ENCODE results near the gene HSPA12A. TPM values are rescaled to one million over a fixed set of nuclear protein-coding genes. Genes with fewer than 3 reads are reported as not detected.
"Not testable (repeated sequence)": the region's sequence is repeated elsewhere in the genome, so short reads cannot be mapped to it uniquely, and the experiment has no call there.

Gene HSPA12A
- total RNA-seq, 8 experiments from 2014 or later: 25.6 to 71.2 (median 33.0) TPM

DNA sequence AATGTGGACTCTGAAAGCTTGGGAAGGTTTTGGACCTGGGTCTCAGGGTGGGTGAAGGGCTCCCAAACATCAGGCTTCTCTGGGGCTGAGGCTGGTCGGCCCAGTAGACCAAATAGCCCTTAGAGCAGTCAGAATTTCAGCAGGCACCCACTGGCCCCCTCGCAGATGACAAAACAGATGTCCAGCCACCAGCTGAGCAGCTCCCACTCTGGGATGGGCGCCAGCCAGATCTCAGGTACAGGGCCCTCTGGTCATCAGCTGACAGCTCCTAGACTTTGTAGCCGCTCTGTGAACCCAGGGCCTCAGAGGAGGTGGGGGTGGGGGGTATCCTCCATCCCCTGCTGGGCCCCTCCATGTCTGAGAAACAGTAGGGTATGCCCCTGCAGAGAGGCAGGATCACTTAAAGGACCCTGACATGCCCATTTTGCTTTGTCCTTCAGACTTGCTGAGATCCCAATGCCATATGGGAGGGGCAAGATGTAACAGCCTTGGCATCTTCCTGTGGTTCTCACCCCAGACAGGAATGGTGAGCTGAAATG lies 26.5 kb downstream of the HSPA12A start:
- WGBS, 10 experiments: 83 to 100% methylated on average over 1 of the region's 4 CpGs; no CpG with 5 or more reads in 8 of the 10 experiments
- Histone ChIP-seq H3K4me3 (no peak overlapping the region), H3K27ac (no peak overlapping the region), H3K4me1 (replicated peaks in 1 of 2) (peaks cover 42 to 54% of the 10 kb centered on the region in 2 donors)
- in situ Hi-C loops (cut with MboI; ENCODE audit: low pct_unique_long_range_greater_than_20kb in 2 of 9, low sequenced_read_pairs in 9 of 9, unreplicated experiment in 9 of 9): no loop called here
- no peak for ATAC-seq (replicated peaks in 6 of 8)

DNA sequence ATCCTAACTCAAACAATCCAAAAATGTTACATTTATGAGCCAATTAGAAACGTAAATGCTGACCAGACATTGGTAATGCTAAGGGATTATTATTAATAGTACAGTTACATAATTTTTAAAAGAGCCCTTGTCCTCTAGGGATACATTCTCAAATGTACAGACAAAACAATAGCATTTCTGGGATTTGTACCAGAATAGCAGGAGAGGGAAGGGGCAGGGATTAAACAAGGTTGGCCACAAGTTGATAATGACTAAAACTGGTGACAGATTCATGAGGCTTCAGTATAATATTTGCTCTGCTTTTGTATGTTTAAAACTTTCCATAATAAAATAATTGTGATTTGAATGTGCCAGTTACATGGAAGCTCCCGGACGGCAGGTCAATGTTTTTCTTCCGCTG lies 27.0 kb downstream of the HSPA12A start:
- H3K4me3 ChIP-seq: no peak overlapping the region
- in situ Hi-C loops (cut with MboI; ENCODE audit: low pct_unique_long_range_greater_than_20kb in 2 of 9, low sequenced_read_pairs in 9 of 9, unreplicated experiment in 9 of 9): no loop called here
- no peak for ATAC-seq (replicated peaks in 6 of 8)
- 60 to 100% (median 90%) methylated on average over 1 to 4 of the region's 4 CpGs; no CpG with 5 or more reads in 1 of the 10 experiments for WGBS, 10 experiments
- H3K4me1 ChIP-seq (replicated peaks in 1 of 2): peaks cover 40 to 54% of the 10 kb centered on the region in 2 donors
- no peak overlapping the region for H3K27ac ChIP-seq

DNA sequence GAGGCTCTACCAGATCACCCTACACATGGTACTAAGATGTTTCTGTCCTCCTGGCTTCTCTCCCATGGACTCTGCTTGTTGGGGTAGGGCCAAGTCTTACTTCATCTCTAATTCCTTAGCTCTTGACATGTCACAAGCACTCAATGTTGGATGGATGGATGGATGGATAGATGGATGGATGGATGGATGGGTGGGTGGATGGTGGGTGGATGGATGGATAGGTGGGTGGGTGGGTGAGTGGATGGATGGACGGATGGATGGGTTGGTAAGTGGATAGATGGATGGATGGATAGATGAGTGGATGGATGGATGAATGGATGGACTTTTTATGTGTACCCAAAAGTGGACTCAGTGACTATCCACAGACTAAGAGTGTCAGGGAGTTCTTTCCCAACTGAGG lies 28.5 kb downstream of the HSPA12A start:
- in situ Hi-C loops (cut with MboI; ENCODE audit: low pct_unique_long_range_greater_than_20kb in 2 of 9, low sequenced_read_pairs in 9 of 9, unreplicated experiment in 9 of 9): no loop called here
- no peak overlapping the region for H3K4me3 ChIP-seq
- ATAC-seq (replicated peaks in 6 of 8): peak in 1 of 8 experiments; percentile 37
- peak overlapping the region in 1 of 2 donors; percentile 56 for H3K27ac ChIP-seq
- peaks cover 35 to 56% of the 10 kb centered on the region in 2 donors for H3K4me1 ChIP-seq (replicated peaks in 1 of 2)
- no CpG with 5 or more reads among the region's 1 CpG for WGBS, 10 experiments

DNA sequence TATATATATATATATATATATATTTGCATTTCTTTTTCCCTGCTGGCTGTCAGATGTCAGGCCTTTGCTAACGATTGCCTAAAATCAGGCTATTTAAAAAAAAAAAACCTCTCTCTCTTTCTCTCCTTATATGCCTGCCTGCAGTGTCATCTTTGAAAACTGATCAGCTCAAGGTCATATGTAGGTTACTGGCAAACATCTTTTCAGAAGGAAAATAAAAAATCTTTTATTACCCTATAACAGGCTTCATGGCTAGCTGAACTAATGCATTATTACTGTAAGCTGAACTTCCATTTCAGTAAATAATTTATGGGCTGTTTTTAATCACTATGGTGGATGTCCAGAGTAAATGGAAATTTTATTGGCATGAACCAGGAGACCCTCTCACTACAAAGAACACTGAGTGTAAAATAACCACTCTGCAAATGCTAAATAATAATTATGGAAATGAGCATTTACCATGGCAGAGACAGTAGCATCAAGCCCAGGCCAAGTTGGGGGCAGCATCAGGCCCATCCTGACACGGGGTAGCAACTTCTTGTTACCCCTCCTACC lies 29.3 kb downstream of the HSPA12A start:
- WGBS, 10 experiments: 45 to 100% (median 82%) methylated on average over 1 to 2 of the region's 2 CpGs; no CpG with 5 or more reads in 4 of the 10 experiments
- Histone ChIP-seq H3K27ac (peak overlapping the region in 1 of 2 donors; percentile 56), H3K4me3 (no peak overlapping the region), H3K4me1 (replicated peaks in 1 of 2) (peaks cover 41 to 64% of the 10 kb centered on the region in 2 donors)
- in situ Hi-C loops (cut with MboI; ENCODE audit: low pct_unique_long_range_greater_than_20kb in 2 of 9, low sequenced_read_pairs in 9 of 9, unreplicated experiment in 9 of 9): no loop called here
- peak in 6 of 8 experiments; percentile 25 to 80 (median 67) for ATAC-seq (replicated peaks in 6 of 8)

DNA sequence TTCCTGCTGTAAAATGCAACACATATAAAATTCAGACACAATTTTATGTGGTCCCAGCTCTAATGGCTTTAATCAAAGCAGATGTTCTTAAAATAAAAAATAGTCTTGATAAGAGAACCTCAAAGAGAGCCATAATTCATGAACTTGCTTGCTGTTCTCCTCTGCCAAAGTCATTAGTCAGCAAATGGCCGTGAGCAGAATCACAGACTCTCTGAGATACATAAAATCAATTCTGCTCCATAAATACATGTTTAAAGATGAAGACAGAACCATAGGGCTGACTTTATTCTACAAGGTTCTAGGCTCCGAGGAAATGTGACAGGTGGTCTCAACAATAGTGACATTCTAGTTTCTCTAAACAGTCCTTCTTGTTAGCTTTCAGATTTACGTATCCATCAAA lies 29.8 kb downstream of the HSPA12A start:
- peak in 5 of 8 experiments; percentile 25 to 62 (median 48) for ATAC-seq (replicated peaks in 6 of 8)
- WGBS, 10 experiments: 0 to 73% (median 46%) methylated on average over 1 to 3 of the region's 3 CpGs; no CpG with 5 or more reads in 1 of the 10 experiments

DNA sequence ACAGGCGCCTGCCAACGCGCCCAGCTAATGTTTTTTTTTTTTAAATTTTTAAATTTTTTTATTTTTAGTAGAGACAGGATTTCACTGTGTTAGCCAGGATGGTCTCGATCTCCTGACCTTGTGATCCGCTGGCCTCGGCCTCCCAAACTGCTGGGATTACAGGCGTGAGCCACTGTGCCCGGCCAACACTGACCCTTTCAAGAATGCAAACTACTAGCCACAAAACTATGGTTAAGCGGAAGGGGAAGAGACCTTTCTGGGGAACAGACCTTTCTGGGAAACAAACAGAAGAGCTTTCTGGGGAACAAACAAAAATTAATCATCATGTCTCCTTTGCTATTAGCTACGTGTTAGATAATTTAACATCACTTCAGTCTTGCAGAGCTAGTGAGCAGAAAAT lies 30.6 kb downstream of the HSPA12A start:
- peaks cover 51 to 77% of the 10 kb centered on the region in 2 donors for H3K4me1 ChIP-seq (replicated peaks in 1 of 2)
- ATAC-seq (replicated peaks in 6 of 8); in situ Hi-C loops (cut with MboI; ENCODE audit: low pct_unique_long_range_greater_than_20kb in 2 of 9, low sequenced_read_pairs in 9 of 9, unreplicated experiment in 9 of 9); H3K4me3 ChIP-seq: not testable (repeated sequence)
- peak overlapping the region in 1 of 2 donors; percentile 11 for H3K27ac ChIP-seq
- WGBS, 10 experiments: 80 to 100% (median 96%) methylated on average over 1 to 7 of the region's 10 CpGs

More for the DNA sequence above, 29.8 kb downstream of the HSPA12A start:
- no peak overlapping the region for H3K4me3 ChIP-seq
- H3K4me1 ChIP-seq (replicated peaks in 1 of 2): peaks cover 46 to 70% of the 10 kb centered on the region in 2 donors
- in situ Hi-C loops (cut with MboI; ENCODE audit: low pct_unique_long_range_greater_than_20kb in 2 of 9, low sequenced_read_pairs in 9 of 9, unreplicated experiment in 9 of 9): no loop called here
- H3K27ac ChIP-seq: peak overlapping the region in 1 of 2 donors; percentile 11

DNA sequence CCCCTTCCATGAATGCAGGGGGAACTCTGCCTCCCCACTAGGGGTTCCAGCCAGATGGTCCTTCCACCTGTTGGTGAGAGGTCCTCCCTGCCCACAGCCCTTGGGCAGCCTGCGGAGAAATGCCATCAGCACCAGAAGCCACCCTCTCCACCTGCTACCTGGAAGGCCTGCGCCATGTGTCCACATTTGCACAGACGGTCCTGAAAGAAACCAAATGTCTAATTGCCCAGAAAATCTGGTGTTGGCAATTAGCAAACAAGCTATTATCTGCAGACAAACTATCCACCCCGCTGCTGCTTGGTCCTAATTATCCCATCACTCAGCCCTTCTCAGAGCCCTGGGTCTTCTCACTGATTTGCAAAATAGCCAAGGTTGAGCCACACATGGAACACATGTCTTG lies 32.3 kb downstream of the HSPA12A start:
- no peak overlapping the region for H3K27ac ChIP-seq
- WGBS, 10 experiments: 0 to 100% (median 90%) methylated on average over 1 to 3 of the region's 4 CpGs; no CpG with 5 or more reads in 3 of the 10 experiments
- H3K4me3 ChIP-seq: no peak overlapping the region
- in situ Hi-C loops (cut with MboI; ENCODE audit: low pct_unique_long_range_greater_than_20kb in 2 of 9, low sequenced_read_pairs in 9 of 9, unreplicated experiment in 9 of 9): no loop called here
- ATAC-seq (replicated peaks in 6 of 8): no peak
- peaks cover 55 to 81% of the 10 kb centered on the region in 2 donors for H3K4me1 ChIP-seq (replicated peaks in 1 of 2)

DNA sequence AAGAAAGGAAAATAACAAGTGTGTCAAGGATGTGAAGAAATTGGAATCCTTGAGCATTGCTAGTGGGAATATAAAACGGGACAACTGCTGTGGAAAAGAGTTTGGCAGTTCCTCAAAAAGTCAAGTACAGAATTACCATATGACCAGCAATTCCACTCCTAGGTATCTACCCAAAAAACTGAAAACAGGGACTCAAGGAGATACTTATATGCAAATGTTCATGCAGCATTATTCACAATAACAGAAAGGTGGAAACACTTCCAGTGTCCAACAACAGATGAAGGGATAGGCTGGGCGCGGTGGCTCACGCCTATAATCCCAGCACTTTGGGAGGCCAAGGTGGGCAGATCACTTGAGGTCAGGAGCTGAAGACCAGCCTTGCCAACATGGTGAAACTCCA lies 33.5 kb downstream of the HSPA12A start:
- WGBS, 10 experiments: 0 to 100% (median 86%) methylated on average over 1 to 4 of the region's 4 CpGs; no CpG with 5 or more reads in 3 of the 10 experiments
- Histone ChIP-seq H3K27ac (no peak overlapping the region), H3K4me1 (replicated peaks in 1 of 2) (peaks cover 52 to 69% of the 10 kb centered on the region in 2 donors), H3K4me3 (no peak overlapping the region)
- in situ Hi-C loops (cut with MboI; ENCODE audit: low pct_unique_long_range_greater_than_20kb in 2 of 9, low sequenced_read_pairs in 9 of 9, unreplicated experiment in 9 of 9): no loop called here
- ATAC-seq (replicated peaks in 6 of 8): no peak

DNA sequence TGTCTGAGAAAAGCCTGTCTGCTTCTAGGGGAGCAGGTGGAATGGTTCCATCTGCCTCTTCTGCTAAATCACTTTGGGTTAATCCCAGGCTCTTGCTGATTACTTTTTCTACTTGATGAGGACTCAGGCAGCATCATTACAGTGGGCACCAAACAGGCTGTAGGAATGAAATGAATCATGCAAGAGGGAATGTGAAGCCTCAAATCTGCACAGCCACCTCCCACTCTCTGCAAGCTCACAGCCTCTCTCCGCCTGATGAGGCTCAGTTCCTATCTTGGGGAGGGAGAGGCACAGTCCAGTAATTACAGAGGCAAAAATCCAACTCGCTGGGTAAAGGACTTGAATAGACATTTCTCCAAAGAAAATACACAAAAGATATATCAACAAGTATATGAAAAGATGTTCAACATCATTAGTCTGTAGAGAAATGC lies 34.0 kb downstream of the HSPA12A start:
- in situ Hi-C loops (cut with MboI; ENCODE audit: low pct_unique_long_range_greater_than_20kb in 2 of 9, low sequenced_read_pairs in 9 of 9, unreplicated experiment in 9 of 9): no loop called here
- Histone ChIP-seq H3K4me3 (no peak overlapping the region), H3K4me1 (replicated peaks in 1 of 2) (peaks cover 48 to 64% of the 10 kb centered on the region in 2 donors), H3K27ac (peak overlapping the region in 1 of 2 donors; percentile 49)
- 29 to 100% (median 81%) methylated on average over 1 to 2 of the region's 2 CpGs; no CpG with 5 or more reads in 1 of the 10 experiments for WGBS, 10 experiments
- peak in 7 of 8 experiments; percentile 41 to 77 (median 56) for ATAC-seq (replicated peaks in 6 of 8)

DNA sequence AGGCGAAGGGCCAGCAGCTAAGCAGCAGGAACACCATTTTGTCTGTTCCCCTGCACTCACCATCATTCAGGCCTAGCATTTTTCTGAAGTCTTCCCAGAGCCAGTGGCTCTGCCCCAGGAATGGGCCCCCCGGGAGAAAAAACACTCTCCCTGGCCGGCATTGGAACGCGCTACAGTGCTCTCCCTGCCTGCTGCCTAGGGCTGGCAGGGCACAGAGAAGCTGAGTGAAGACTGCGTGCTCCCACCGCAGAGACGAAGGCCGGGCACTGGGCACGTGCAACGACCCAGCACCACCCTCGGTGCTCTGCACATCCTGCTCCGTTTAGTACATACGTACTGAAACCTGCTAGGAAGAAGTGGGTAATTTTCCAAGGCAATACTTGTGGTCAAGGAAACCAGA lies 34.4 kb downstream of the HSPA12A start:
- H3K4me3 ChIP-seq: no peak overlapping the region
- in situ Hi-C loops (cut with MboI; ENCODE audit: low pct_unique_long_range_greater_than_20kb in 2 of 9, low sequenced_read_pairs in 9 of 9, unreplicated experiment in 9 of 9): no loop called here
- peak overlapping the region in 1 of 2 donors; percentile 49 for H3K27ac ChIP-seq
- peak in 4 of 8 experiments; percentile 17 to 35 (median 26) for ATAC-seq (replicated peaks in 6 of 8)
- 36 to 85% (median 66%) methylated on average over 2 to 12 of the region's 14 CpGs; no CpG with 5 or more reads in 6 of the 10 experiments for WGBS, 10 experiments
- H3K4me1 ChIP-seq (replicated peaks in 1 of 2): peaks cover 44 to 60% of the 10 kb centered on the region in 2 donors

DNA sequence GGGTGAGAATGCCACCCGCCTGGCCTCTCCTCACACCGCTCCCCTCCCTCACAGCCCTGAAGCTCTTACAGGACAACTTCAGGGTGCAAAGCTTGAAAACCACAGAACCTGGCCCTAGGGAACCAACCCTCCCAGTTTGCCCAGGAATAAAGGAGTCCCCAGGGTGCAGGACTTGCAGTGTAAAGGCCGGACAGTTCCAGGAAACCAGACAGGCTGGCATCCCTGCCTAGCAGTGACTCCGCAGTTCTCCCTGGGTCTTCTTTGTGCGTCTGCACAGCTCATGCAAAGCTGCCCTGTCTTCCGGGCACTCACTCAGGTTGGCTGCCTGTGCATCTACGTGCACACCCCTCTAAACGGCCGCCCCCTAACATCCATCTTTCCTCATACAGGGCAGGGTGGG lies 36.1 kb downstream of the HSPA12A start:
- Histone ChIP-seq H3K4me3 (no peak overlapping the region), H3K27ac (peak overlapping the region in 1 of 2 donors; percentile 49), H3K4me1 (replicated peaks in 1 of 2) (peaks cover 29 to 44% of the 10 kb centered on the region in 2 donors)
- in situ Hi-C loops (cut with MboI; ENCODE audit: low pct_unique_long_range_greater_than_20kb in 2 of 9, low sequenced_read_pairs in 9 of 9, unreplicated experiment in 9 of 9): no loop called here
- ATAC-seq (replicated peaks in 6 of 8): no peak
- WGBS, 10 experiments: 60 to 100% (median 100%) methylated on average over 1 to 5 of the region's 9 CpGs; no CpG with 5 or more reads in 5 of the 10 experiments

DNA sequence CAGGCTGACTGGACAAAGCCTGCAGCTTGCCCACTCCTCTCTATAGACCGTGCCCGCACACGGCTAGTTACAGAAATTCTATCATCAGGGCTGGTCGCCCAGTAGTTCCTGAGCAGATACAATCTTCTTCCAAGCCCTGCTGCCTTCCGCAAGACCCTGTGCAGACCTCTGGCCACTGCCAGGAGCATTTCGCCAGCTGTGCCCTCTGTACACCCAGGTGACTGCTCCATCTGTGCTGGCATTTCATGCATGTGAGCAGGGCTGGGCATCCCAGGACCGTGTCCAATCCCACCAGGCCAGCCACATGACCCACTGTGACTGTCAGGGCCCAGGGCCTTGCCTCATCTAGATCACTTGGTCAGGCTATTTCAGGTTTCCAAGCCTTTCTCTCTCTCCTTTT lies 36.9 kb downstream of the HSPA12A start:
- 60 to 100% (median 77%) methylated on average over 1 to 5 of the region's 7 CpGs; no CpG with 5 or more reads in 6 of the 10 experiments for WGBS, 10 experiments
- ATAC-seq (replicated peaks in 6 of 8): no peak
- in situ Hi-C loops (cut with MboI; ENCODE audit: low pct_unique_long_range_greater_than_20kb in 2 of 9, low sequenced_read_pairs in 9 of 9, unreplicated experiment in 9 of 9): no loop called here
- no peak overlapping the region for H3K4me3 ChIP-seq
- peaks cover 23 to 36% of the 10 kb centered on the region in 2 donors for H3K4me1 ChIP-seq (replicated peaks in 1 of 2)
- H3K27ac ChIP-seq: no peak overlapping the region

DNA sequence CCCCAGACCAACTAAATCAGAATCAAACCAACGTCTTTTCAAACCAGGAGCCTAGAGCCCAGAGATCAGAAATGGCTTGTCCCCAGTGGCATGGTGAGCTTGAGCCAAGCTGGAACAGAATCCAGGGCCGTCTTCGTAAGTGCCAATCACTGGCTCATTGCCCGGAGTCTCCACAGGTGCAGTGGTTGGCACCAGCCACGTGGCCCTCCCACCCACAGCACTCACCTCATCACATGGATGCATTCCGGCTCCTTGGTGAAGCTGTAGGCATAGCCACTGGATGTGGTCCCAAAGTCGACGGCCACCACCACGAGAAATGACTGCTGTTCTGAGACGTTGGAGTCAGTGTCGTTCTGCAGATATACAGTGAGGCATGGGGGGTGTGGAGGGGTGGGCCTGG lies 37.4 kb downstream of the HSPA12A start:
- H3K4me3 ChIP-seq: no peak overlapping the region
- in situ Hi-C loops (cut with MboI; ENCODE audit: low pct_unique_long_range_greater_than_20kb in 2 of 9, low sequenced_read_pairs in 9 of 9, unreplicated experiment in 9 of 9): no loop called here
- peaks cover 20 to 31% of the 10 kb centered on the region in 2 donors for H3K4me1 ChIP-seq (replicated peaks in 1 of 2)
- ATAC-seq (replicated peaks in 6 of 8): no peak
- WGBS, 10 experiments: 79 to 100% (median 96%) methylated on average over 1 to 5 of the region's 11 CpGs; no CpG with 5 or more reads in 7 of the 10 experiments
- H3K27ac ChIP-seq: no peak overlapping the region

Data from motor neuron (in vitro differentiated cells).